Stomach smooth muscle (tissue), 2 donors: ENCODE measurements around the gene TENM4.
A peak's percentile ranks its signal among the peaks of the same experiment; 100 is the strongest.

ENCODE experiments used
- H3K27ac ChIP-seq: one replicate; pipeline ENCODE4 v1.7.0; 2013; ENCODE audit warnings: mild to moderate bottlenecking, low read length, inconsistent platforms
- H3K27me3 ChIP-seq, 2 donors: one replicate each; pipeline ENCODE4 v1.7.0; 2013; ENCODE audit warnings: low read length in 2 of 2; ENCODE audit not compliant: insufficient read depth in 2 of 2, control insufficient read depth in 1 of 2
- H3K36me3 ChIP-seq, 2 donors: one replicate each; pipeline ENCODE4 v1.7.0; 2013; ENCODE audit warnings: low read length in 2 of 2; ENCODE audit not compliant: control insufficient read depth in 2 of 2, insufficient read depth in 2 of 2
- H3K4me1 ChIP-seq: one replicate; pipeline ENCODE4 v1.7.0; 2013; ENCODE audit warnings: low read length; ENCODE audit not compliant: control insufficient read depth, insufficient read depth
- H3K4me3 ChIP-seq, 2 donors: one replicate each; pipeline ENCODE4 v1.7.0; 2013; ENCODE audit warnings: low read length in 2 of 2
- H3K9ac ChIP-seq, 2 donors: one replicate each; pipeline ENCODE4 v1.7.0; 2013; ENCODE audit warnings: low read length in 2 of 2, mild to moderate bottlenecking in 1 of 2
- H3K9me3 ChIP-seq, 2 donors: one replicate each; pipeline ENCODE4 v1.7.0; 2013; ENCODE audit warnings: low read length in 2 of 2; ENCODE audit not compliant: control insufficient read depth in 2 of 2
- donor health status: healthy.
- donor health status: Pancreatic carcinoma.

Gene TENM4

GRCh38 chr11:79087961-79088318 lies 352.9 kb downstream of the TENM4 start:
- Histone ChIP-seq H3K9me3 (no peaks in the 10 kb centered on the region), H3K27ac (peak overlapping the region; percentile 53), H3K4me3 (peak overlapping the region in 1 of 2 donors; percentile 15), H3K4me1 (peaks cover 33% of the 10 kb centered on the region), H3K36me3 (no peaks in the 10 kb centered on the region), H3K9ac (no peak overlapping the region), H3K27me3 (no peaks in the 10 kb centered on the region)

- H3K4me1 ChIP-seq = peaks cover 34% of the 10 kb centered on the region
- H3K27me3 ChIP-seq = no peaks in the 10 kb centered on the region
- H3K4me3 ChIP-seq = peak overlapping the region in 1 of 2 donors; percentile 15
- H3K9me3 ChIP-seq = no peaks in the 10 kb centered on the region
- H3K27ac ChIP-seq = peak overlapping the region; percentile 53
- H3K9ac ChIP-seq = no peak overlapping the region
- H3K36me3 ChIP-seq = no peaks in the 10 kb centered on the region
These were observed 353.4 kb downstream of the TENM4 start for GRCh38 chr11:79087238-79087960.

- Histone ChIP-seq H3K27me3 (no peaks in the 10 kb centered on the region), H3K27ac (no peak overlapping the region), H3K4me3 (no peak overlapping the region), H3K9me3 (no peaks in the 10 kb centered on the region), H3K9ac (no peak overlapping the region), H3K4me1 (peaks cover 36% of the 10 kb centered on the region), H3K36me3 (no peaks in the 10 kb centered on the region)
These were observed 354.8 kb downstream of the TENM4 start for GRCh38 chr11:79086056-79086455.

GRCh38 chr11:79084382-79084781 lies 356.4 kb downstream of the TENM4 start:
- Histone ChIP-seq H3K4me3 (no peak overlapping the region), H3K9ac (no peak overlapping the region), H3K27me3 (no peaks in the 10 kb centered on the region), H3K9me3 (no peaks in the 10 kb centered on the region), H3K27ac (no peak overlapping the region), H3K36me3 (no peaks in the 10 kb centered on the region), H3K4me1 (peaks cover 29% of the 10 kb centered on the region)

GRCh38 chr11:79083352-79083751 lies 357.5 kb downstream of the TENM4 start:
- H3K27ac ChIP-seq = no peak overlapping the region

GRCh38 chr11:79082907-79083306 lies 357.9 kb downstream of the TENM4 start:
- Histone ChIP-seq H3K27me3 (no peaks in the 10 kb centered on the region), H3K9me3 (no peaks in the 10 kb centered on the region), H3K4me3 (no peak overlapping the region), H3K9ac (no peak overlapping the region), H3K4me1 (peaks cover 28% of the 10 kb centered on the region), H3K36me3 (no peaks in the 10 kb centered on the region), H3K27ac (no peak overlapping the region)

More at GRCh38 chr11:79083352-79083751, 357.5 kb downstream of the TENM4 start:
- no peaks in the 10 kb centered on the region for H3K9me3 ChIP-seq
- no peak overlapping the region for H3K4me3 ChIP-seq
- no peaks in the 10 kb centered on the region for H3K27me3 ChIP-seq
- H3K9ac ChIP-seq = no peak overlapping the region
- H3K36me3 ChIP-seq = no peaks in the 10 kb centered on the region
- H3K4me1 ChIP-seq = peaks cover 29% of the 10 kb centered on the region

GRCh38 chr11:79082280-79082679 lies 358.6 kb downstream of the TENM4 start:
- Histone ChIP-seq H3K9ac (no peak overlapping the region), H3K27ac (no peak overlapping the region), H3K4me3 (no peak overlapping the region), H3K9me3 (no peaks in the 10 kb centered on the region), H3K4me1 (peaks cover 28% of the 10 kb centered on the region), H3K36me3 (no peaks in the 10 kb centered on the region), H3K27me3 (no peaks in the 10 kb centered on the region)

GRCh38 chr11:79081471-79082031 lies 359.3 kb downstream of the TENM4 start:
- Histone ChIP-seq H3K27me3 (no peaks in the 10 kb centered on the region), H3K4me3 (no peak overlapping the region), H3K4me1 (peaks cover 26% of the 10 kb centered on the region), H3K9ac (no peak overlapping the region), H3K36me3 (no peaks in the 10 kb centered on the region), H3K9me3 (no peaks in the 10 kb centered on the region), H3K27ac (no peak overlapping the region)

- Histone ChIP-seq H3K27me3 (no peaks in the 10 kb centered on the region), H3K36me3 (no peaks in the 10 kb centered on the region), H3K27ac (no peak overlapping the region), H3K9ac (no peak overlapping the region), H3K4me1 (peaks cover 26% of the 10 kb centered on the region), H3K4me3 (no peak overlapping the region), H3K9me3 (no peaks in the 10 kb centered on the region)
These were observed 360.3 kb downstream of the TENM4 start for GRCh38 chr11:79080551-79080950.

GRCh38 chr11:79078999-79079398 lies 361.8 kb downstream of the TENM4 start:
- Histone ChIP-seq H3K27ac (no peak overlapping the region), H3K9me3 (no peaks in the 10 kb centered on the region), H3K4me3 (no peak overlapping the region), H3K4me1 (peaks cover 26% of the 10 kb centered on the region), H3K27me3 (no peaks in the 10 kb centered on the region), H3K9ac (no peak overlapping the region), H3K36me3 (no peaks in the 10 kb centered on the region)

- H3K4me1 ChIP-seq = peaks cover 24% of the 10 kb centered on the region
- no peaks in the 10 kb centered on the region for H3K27me3 ChIP-seq
- no peaks in the 10 kb centered on the region for H3K36me3 ChIP-seq
- no peak overlapping the region for H3K27ac ChIP-seq
- no peaks in the 10 kb centered on the region for H3K9me3 ChIP-seq
- H3K9ac ChIP-seq = no peak overlapping the region
- no peak overlapping the region for H3K4me3 ChIP-seq
These were observed 362.4 kb downstream of the TENM4 start for GRCh38 chr11:79078456-79078855.
